Heart left ventricle (tissue), 13 donors: Measurements from ENCODE around the gene TMC7.

Experiments used
- POLR2A ChIP-seq, 2 donors: fragments of 450-650 bp; IDR thresholded peaks; one replicate each; pipeline ENCODE4 v1.6.1; 2017; ENCODE audit warnings: antibody characterized with exemption in 2 of 2, mild to moderate bottlenecking in 2 of 2, moderate library complexity in 2 of 2
- TF ChIP-seq, protein P1 (sequence below), 12 donors: fragments of 200-600 bp; sonication (generic) in 4 of 12; IDR thresholded peaks; one replicate each; pipeline versions ENCODE4 v1.5.0 to v1.8.0; 2018 to 2022; ENCODE audit warnings: antibody characterized with exemption in 12 of 12, mild to moderate bottlenecking in 5 of 12
- donor health status: ischemic (EF 13 %, LVEDD 7.1; RV severe dilation, severe dysfunction).
- donor health status: DM: no; HTN: yes; CAD: no.
- donor health status: DM: no; HTN: no; CAD: no.
- donor health status: ischemic (EF 25% LVEDD 6.9; RV normal size, moderate dysfunction).
- donor health status: ischemic (EF 25% LVEDD 5.7; RV mildly dilated, moderate dysfunction).
- donor health status: ischemic (EF 35%, LVEDD 5.7; RV mildly dilated, moderate dysfunction).
- donor health status: nonischemic (EF 11% LVEDD 7.7; RV severe dilation, severe dysfunction).
- donor health status: DM: yes; HTN: yes; CAD: no.
- donor health status: PGD.
- donor health status: ischemic (EF 29% LVEDD 5.4; RV normal size, mild dysfunction).
- donor health status: nonischemic (EF 23%, LVEDD 6.1; RV moderate dilation, normal function).

DNA sequence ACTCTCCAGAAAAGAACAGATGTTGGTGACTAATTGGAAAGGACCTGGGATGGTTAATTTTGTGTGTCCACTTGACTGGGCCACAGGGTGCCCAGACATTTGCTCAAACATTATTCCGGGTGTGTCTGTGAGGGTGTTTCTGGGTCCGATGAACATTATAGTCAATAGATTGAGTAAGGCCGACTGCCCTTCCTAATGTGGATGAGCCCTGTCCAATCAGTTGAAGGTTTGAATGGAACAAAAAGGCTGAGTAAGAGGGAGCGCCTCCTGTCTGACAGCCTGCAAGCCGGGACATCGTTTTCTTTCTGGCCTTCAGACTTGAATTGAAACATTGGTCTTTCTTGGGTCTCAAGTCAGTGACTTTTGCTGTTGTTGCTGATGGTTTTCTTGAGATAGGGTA, 107.2 kb downstream of the TMC7 start:
- TF ChIP-seq, protein P1, sequence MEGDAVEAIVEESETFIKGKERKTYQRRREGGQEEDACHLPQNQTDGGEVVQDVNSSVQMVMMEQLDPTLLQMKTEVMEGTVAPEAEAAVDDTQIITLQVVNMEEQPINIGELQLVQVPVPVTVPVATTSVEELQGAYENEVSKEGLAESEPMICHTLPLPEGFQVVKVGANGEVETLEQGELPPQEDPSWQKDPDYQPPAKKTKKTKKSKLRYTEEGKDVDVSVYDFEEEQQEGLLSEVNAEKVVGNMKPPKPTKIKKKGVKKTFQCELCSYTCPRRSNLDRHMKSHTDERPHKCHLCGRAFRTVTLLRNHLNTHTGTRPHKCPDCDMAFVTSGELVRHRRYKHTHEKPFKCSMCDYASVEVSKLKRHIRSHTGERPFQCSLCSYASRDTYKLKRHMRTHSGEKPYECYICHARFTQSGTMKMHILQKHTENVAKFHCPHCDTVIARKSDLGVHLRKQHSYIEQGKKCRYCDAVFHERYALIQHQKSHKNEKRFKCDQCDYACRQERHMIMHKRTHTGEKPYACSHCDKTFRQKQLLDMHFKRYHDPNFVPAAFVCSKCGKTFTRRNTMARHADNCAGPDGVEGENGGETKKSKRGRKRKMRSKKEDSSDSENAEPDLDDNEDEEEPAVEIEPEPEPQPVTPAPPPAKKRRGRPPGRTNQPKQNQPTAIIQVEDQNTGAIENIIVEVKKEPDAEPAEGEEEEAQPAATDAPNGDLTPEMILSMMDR (IDR thresholded peaks at IDR 0.05): no peak
- no peak for TF ChIP-seq POLR2A (IDR thresholded peaks at IDR 0.05)
